Lung (tissue), 12 donors: ENCODE data around the gene CD248. TPM values are rescaled to one million over a fixed set of nuclear protein-coding genes. Genes with fewer than 3 reads are reported as not detected.

ENCODE experiments used
- ATAC-seq: fragments of 200-7000 bp; cut with Tn5 transposase; one replicate; pipeline ENCODE4 v1.9.1; 2020; ENCODE audit warnings: moderate number of reproducible peaks; ENCODE audit not compliant: insufficient read depth, low FRiP score
- DNase-seq, 3 donors: peaks; one replicate each; pipeline ENCODE4 v3.0.0-alpha.2; 2013 to 2017
- H3K27ac ChIP-seq, 2 donors: one replicate each; pipeline ENCODE4 v1.5.1; 2013; ENCODE audit warnings: mild to moderate bottlenecking in 2 of 2, moderate library complexity in 2 of 2, control low read depth in 1 of 2, inconsistent platforms in 1 of 2, low read depth in 1 of 2, low read length in 1 of 2
- H3K27me3 ChIP-seq, 3 donors: one replicate each; pipeline ENCODE4 v1.5.1; 2013; ENCODE audit warnings: low read length in 2 of 3; ENCODE audit not compliant: control insufficient read depth in 3 of 3, insufficient read depth in 3 of 3
- H3K36me3 ChIP-seq, 4 donors: one replicate each; pipeline ENCODE4 v1.5.1; 2013; ENCODE audit warnings: low read length in 4 of 4, mild to moderate bottlenecking in 1 of 4, moderate library complexity in 1 of 4; ENCODE audit not compliant: control insufficient read depth in 4 of 4, insufficient read depth in 4 of 4
- H3K4me1 ChIP-seq, 5 donors: one replicate each; pipeline ENCODE4 v1.5.1; 2013; ENCODE audit warnings: low read length in 5 of 5, mild to moderate bottlenecking in 2 of 5, moderate library complexity in 1 of 5; ENCODE audit not compliant: control insufficient read depth in 5 of 5, insufficient read depth in 5 of 5
- H3K4me3 ChIP-seq: one replicate; pipeline ENCODE4 v1.5.1; 2013; ENCODE audit warnings: mild to moderate bottlenecking, control low read depth, moderate library complexity
- H3K9ac ChIP-seq, 2 donors: one replicate each; pipeline ENCODE4 v1.5.1; 2013; ENCODE audit warnings: low read length in 2 of 2, control low read depth in 1 of 2; ENCODE audit not compliant: insufficient read depth in 1 of 2
- H3K9me3 ChIP-seq, 4 donors: one replicate each; pipeline ENCODE4 v1.5.1; 2013; ENCODE audit warnings: low read length in 3 of 4, mild to moderate bottlenecking in 1 of 4, moderate library complexity in 1 of 4; ENCODE audit not compliant: control insufficient read depth in 4 of 4, insufficient read depth in 3 of 4
- WGBS, 2 donors: extraction: QIAGEN DNeasy Blood & Tissue Kit; methylation state at CpG; one replicate each; pipeline ENCODE4 v1.1.7; 2013; 5-methylcytosine and 5-hydroxymethylcytosine counted together
- polyA plus RNA-seq, 2 donors: library from polyadenylated mRNA; stranded (reverse); fragments of 200-250 nt; gene quantifications; one replicate each; pipeline ENCODE4 v1.2.1, GENCODE V29; 2013
- total RNA-seq, 2 donors: library from RNA; depleted of rRNA in 1 of 2; stranded (reverse); fragments of >200 nt in 1 of 2; gene quantifications; one replicate each; pipeline ENCODE4 v1.2.1, GENCODE V29; 2014 to 2021
- TF ChIP-seq, protein P1 (sequence below): IDR thresholded peaks from 2 replicates; pipeline ENCODE4 v1.5.1; 2012; ENCODE audit warnings: mild to moderate bottlenecking; ENCODE audit errors: control extremely low read depth, extremely low read depth
- donor health status: control.
- donor health status: control.
- donor health status: Bipolar disorder and iron deficiency.
- donor health status: healthy.
- donor health status: DM: yes; HTN: yes; CAD: no.

Gene CD248
- total and polyA plus RNA-seq, 4 donors: 9.2 to 53.5 (median 23.0) TPM

DNA sequence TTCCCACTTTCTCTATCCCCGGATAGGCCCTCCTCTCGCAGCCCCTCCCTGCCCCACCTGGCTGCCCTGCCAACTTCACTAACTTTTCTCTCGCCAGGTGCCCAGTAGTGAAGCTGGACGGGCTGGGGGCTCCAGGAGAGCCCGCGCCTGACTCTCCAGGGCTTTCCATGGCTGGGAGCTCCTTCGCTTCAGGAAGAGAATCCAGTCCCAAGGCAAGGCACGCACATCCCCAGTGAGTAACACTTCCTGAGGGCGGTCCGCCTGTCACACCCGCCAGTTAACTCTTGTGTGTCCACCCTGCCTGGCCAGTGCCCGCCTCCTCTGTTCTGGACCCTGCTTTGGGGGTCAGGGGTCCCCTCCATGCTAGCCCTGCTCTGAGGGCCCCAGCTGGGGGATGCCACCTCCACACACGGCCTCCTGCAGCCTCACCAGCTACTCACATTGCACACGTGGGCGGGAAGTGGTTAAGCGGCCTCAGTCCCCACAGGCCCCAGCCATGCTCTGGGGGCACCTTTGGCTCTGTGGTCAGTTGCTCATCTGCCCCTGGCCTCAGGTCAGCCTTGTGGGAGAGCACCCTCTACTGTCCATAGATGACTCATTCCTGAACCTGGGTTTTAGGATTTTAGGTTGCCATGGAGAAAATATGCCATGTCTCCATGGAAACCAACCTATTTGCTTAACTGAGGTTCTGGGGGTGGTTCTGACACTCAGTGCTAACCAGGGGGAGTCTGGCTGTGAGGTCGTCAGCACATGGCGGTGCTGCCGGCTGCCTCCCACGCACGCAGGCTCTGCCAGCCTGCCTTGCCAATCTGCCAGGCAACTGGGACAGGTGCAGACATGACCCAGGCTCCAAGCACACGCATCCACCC lies 19.6 kb upstream of the CD248 start, which contains the start of gene RIN1:
Gene RIN1 (minus strand): TSS at position 201 of the 869 bp plus-strand sequence. CDS start 32 bp downstream, at position 169.
- Histone ChIP-seq H3K4me3 (peak within 1 kb of the TSS; percentile 63), H3K36me3 (peaks cover 0 to 61% (median 9%) of the 10 kb centered on the region in 4 donors), H3K9me3 (peaks cover 0 to 1% (median 0%) of the 10 kb centered on the region in 4 donors), H3K27me3 (no peaks in the 10 kb centered on the region), H3K27ac (peak within 1 kb of the TSS; percentile 58 to 91), H3K9ac (peak within 1 kb of the TSS in 1 of 2 donors; percentile 37), H3K4me1 (peaks cover 0 to 21% (median 10%) of the 10 kb centered on the region in 5 donors)
- TF ChIP-seq, protein P1, sequence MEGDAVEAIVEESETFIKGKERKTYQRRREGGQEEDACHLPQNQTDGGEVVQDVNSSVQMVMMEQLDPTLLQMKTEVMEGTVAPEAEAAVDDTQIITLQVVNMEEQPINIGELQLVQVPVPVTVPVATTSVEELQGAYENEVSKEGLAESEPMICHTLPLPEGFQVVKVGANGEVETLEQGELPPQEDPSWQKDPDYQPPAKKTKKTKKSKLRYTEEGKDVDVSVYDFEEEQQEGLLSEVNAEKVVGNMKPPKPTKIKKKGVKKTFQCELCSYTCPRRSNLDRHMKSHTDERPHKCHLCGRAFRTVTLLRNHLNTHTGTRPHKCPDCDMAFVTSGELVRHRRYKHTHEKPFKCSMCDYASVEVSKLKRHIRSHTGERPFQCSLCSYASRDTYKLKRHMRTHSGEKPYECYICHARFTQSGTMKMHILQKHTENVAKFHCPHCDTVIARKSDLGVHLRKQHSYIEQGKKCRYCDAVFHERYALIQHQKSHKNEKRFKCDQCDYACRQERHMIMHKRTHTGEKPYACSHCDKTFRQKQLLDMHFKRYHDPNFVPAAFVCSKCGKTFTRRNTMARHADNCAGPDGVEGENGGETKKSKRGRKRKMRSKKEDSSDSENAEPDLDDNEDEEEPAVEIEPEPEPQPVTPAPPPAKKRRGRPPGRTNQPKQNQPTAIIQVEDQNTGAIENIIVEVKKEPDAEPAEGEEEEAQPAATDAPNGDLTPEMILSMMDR: no peak
- DNase-seq (peak; percentile 64 to 75 (median 68)), ATAC-seq (peak; percentile 72)
- WGBS, 2 donors: 18 to 22% methylated on average over 22 of the region's 22 CpGs

DNA sequence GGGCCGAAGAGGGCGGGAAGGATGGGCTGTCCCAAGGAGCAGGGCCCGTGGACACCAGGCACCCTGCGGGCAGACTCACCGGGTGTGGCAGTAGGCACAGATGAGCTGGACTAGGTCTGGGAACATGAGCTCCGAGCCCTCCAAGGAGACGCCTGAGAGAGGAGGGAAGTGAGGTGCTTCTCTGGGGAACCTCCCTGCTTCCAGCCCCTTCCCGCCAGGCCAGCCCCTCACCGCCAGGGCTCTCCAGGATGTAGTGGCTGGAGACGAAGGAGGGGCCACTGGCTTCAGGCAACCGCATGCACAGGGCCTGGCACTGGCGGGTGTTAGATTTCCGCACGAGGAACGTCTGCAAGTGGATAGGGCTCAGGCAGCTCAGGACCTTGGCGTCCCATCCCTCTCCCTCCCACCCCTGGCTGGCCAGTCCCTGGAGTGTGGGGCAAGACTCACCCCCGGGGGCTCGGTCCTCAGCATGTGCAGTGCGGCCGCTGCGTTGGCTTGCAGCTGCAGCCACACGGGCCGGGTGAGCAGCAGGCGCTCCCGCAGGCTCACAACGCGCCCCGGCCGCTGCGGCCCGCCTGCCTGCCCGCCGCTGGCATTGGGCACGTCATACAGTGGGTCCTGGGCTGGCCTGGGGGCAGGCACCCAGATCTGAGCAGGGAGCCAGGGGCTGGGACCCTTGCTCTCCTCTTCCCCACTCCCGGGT lies 18.8 kb upstream of the CD248 start:
- Histone ChIP-seq H3K9me3 (peaks cover 0 to 1% (median 0%) of the 10 kb centered on the region in 4 donors), H3K4me1 (peaks cover 0 to 21% (median 10%) of the 10 kb centered on the region in 5 donors), H3K27me3 (no peaks in the 10 kb centered on the region), H3K9ac (peak overlapping the region in 1 of 2 donors; percentile 37), H3K4me3 (peak overlapping the region; percentile 63), H3K36me3 (peaks cover 0 to 53% (median 6%) of the 10 kb centered on the region in 4 donors), H3K27ac (peak overlapping the region; percentile 58 to 91)
- DNase-seq (peak in 2 of 3 donors; percentile 40 to 46), ATAC-seq (peak; percentile 23)
- WGBS, 2 donors: 10 to 13% methylated on average over 33 to 35 of the region's 35 CpGs
- TF ChIP-seq, protein P1: no peak

DNA sequence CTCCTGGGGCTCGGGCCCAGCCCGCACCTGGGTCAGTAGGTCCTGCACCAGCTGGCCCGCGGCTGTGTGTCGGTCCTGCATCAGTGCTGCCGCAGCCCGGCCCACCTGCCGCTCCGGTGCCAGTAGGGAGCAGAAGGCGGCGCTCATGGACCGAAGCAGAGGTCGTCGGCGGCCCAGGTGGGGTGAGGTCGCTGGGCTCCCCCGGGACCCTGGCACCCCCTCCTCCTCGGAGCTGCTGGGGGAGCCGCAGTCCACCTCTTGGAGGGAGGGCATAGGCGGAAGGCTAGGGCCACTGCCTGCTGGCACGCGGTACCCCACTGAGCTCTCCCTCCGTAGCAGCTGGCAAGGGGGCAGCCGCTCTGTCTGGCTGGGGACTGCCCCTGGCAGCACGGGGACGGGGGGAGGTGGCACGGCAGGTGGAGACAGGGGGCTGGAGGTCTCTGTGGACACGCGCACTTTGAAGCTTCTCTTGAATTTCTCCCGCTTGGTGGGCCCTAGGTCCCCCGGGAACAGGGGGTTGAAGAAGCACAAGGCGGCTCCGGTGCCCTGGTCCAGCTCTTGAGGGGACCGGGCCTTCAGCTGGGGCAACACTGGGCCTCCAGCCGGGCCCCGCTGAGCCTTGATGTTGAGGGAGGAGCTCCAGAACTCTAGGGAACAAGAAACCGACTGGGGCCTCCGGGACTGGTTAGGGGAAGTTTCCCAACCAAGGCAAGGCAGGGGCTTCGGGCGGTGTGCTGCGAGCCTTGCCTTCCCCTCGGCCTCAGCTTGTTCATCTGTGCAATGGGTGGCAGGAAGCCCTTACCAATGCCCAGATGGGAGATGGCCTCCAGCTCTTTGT lies 18.0 kb upstream of the CD248 start:
- H3K36me3 ChIP-seq: peaks cover 0 to 44% (median 4%) of the 10 kb centered on the region in 4 donors
- DNase-seq (no peak), ATAC-seq (no peak)
- H3K4me1 ChIP-seq: peaks cover 0 to 21% (median 10%) of the 10 kb centered on the region in 5 donors
- no peaks in the 10 kb centered on the region for H3K27me3 ChIP-seq
- peak overlapping the region in 1 of 2 donors; percentile 91 for H3K27ac ChIP-seq
- H3K9ac ChIP-seq: peak overlapping the region in 1 of 2 donors; percentile 37
- TF ChIP-seq, protein P1: no peak
- 78 to 81% methylated on average over 35 to 42 of the region's 42 CpGs for WGBS, 2 donors
- peaks cover 0 to 1% (median 0%) of the 10 kb centered on the region in 4 donors for H3K9me3 ChIP-seq
- H3K4me3 ChIP-seq: peak overlapping the region; percentile 63
